ENCODE data around the gene ABHD5.

- no peak for TF ChIP-seq CTCF (IDR thresholded peaks at IDR 0.05)
- TF ChIP-seq NFIC (IDR thresholded peaks at IDR 0.05; ENCODE audit: borderline replicate concordance), result no peak
- no peak for TF ChIP-seq RAD21 (IDR thresholded peaks at IDR 0.05; ENCODE audit: low read length)
- no peak for TF ChIP-seq NRF1 (IDR thresholded peaks at IDR 0.05; ENCODE audit: low read depth, low read length)
- no peak for TF ChIP-seq SMC3 (IDR thresholded peaks at IDR 0.05; ENCODE audit: low read depth, low read length)
- no peak for TF ChIP-seq FOSL2 (IDR thresholded peaks at IDR 0.05; ENCODE audit: borderline replicate concordance, low read depth)
- TF ChIP-seq USF2 (IDR thresholded peaks at IDR 0.05; ENCODE audit: borderline replicate concordance, low read depth, low read length), result no peak
- TF ChIP-seq POLR2AphosphoS5 (IDR thresholded peaks at IDR 0.05; ENCODE audit: low read depth, low read length), result no peak
- TF ChIP-seq EP300 (IDR thresholded peaks at IDR 0.05; ENCODE audit: borderline replicate concordance in 1 of 2, low read depth in 1 of 2, low read length in 1 of 2), result no peak
- TF ChIP-seq TEAD4 (IDR thresholded peaks at IDR 0.05; ENCODE audit: borderline replicate concordance, insufficient read depth), result no peak
- no peak for TF ChIP-seq JUND (IDR thresholded peaks at IDR 0.05)
- TF ChIP-seq RFX5 (IDR thresholded peaks at IDR 0.05; ENCODE audit: low read length), result no peak
- TF ChIP-seq GABPA (IDR thresholded peaks at IDR 0.05; ENCODE audit: low read depth), result no peak
These were observed 57.9 kb downstream of the ABHD5 start for GRCh38 chr3:43748645-43749044.
